T-cell (primary cell): Measurements from ENCODE around the gene TTLL7. TPM values are rescaled to one million over a fixed set of nuclear protein-coding genes. Genes with fewer than 3 reads are reported as not detected.

Experiments
- total RNA-seq, 35 experiments: library from RNA in 6 of 35; stranded (reverse) in 6 of 35; fragments of 120-200 nt in 1 of 35; gene quantifications; one replicate each; pipeline versions ENCODE4 v1.2.1 to v1.2.4 and lab custom pipeline; 2013 to 2026

Gene TTLL7
- total RNA-seq, 5 donors from 2014 or later (not counting 1 experiment from before 2014, with no cell fraction given), result 0.19 to 0.77 (median 0.44) TPM; not detected in 1

Other genes starting within 250 kb of the TTLL7 start
- 100 to 1,000 TPM; 101 to 119 (median 109) TPM for gene PRKACB, start 145.1 kb upstream of the TTLL7 start, total RNA-seq